Stimulated activated naive CD8-positive, alpha-beta T cell treated with anti-CD3 and anti-CD28 coated beads, Interleukin-15, amount 100 ng/mL, for 72 hours (primary cell): ENCODE data around the gene DTD1.
A peak's percentile ranks its signal among the peaks of the same experiment; 100 is the strongest.

Source experiments
- ATAC-seq: fragments of 150-1000 bp; cut with Tn5 transposase; 2 replicates; pipeline ENCODE4 v1.10.0; 2021; ENCODE audit warnings: mild to moderate bottlenecking, moderate library complexity
- DNase-seq, 2 donors: peaks; one replicate each; pipeline ENCODE4 v3.0.0; 2021 to 2022
- H3K27ac Mint-ChIP-seq, 2 donors: one replicate each; pipeline ENCODE4 v1.8.0; 2022; ENCODE audit warnings: mild to moderate bottlenecking in 2 of 2, mixed read lengths in 2 of 2, moderate library complexity in 2 of 2
- H3K27me3 Mint-ChIP-seq: one replicate; pipeline ENCODE4 v1.8.0; 2022; ENCODE audit warnings: mixed read lengths
- H3K4me1 Mint-ChIP-seq: one replicate; pipeline ENCODE4 v1.8.0; 2022; ENCODE audit warnings: mild to moderate bottlenecking, mixed read lengths
- H3K4me3 Mint-ChIP-seq, 2 donors: one replicate each; pipeline ENCODE4 v1.8.0; 2022; ENCODE audit warnings: mild to moderate bottlenecking in 2 of 2, mixed read lengths in 2 of 2, moderate library complexity in 1 of 2
- H3K9me3 Mint-ChIP-seq, 2 donors: one replicate each; pipeline ENCODE4 v1.8.0; 2022; ENCODE audit warnings: mixed read lengths in 2 of 2

DTD1 gene

DNA sequence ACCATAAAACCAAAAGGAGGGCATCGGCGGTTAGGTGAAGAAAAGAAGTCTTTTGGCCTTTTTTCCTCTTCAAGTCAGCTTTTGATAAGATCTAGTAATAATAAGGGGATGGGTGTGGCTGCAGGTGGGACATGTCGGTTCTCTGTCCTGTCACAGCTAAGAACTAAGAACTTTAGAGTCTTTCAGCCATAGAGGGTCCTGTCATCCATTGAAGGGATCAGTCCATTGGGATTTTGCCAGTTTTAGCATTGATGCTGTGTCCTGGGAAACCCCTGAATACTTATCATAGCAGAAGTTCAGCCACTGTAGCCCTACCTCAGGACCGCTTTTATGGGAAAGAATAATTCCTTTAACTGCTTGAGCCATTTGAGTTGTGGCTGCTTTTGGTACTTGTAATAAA is 207.5 kb downstream of the DTD1 start:
- H3K27me3 Mint-ChIP-seq: peaks cover 8% of the 10 kb centered on the region
- peaks cover 6 to 20% of the 10 kb centered on the region in 2 donors for H3K9me3 Mint-ChIP-seq
- peaks cover 15% of the 10 kb centered on the region for H3K4me1 Mint-ChIP-seq
- no peak overlapping the region for H3K4me3 Mint-ChIP-seq
- DNase-seq: no peak
- no peak for ATAC-seq
- no peak overlapping the region for H3K27ac Mint-ChIP-seq

DNA sequence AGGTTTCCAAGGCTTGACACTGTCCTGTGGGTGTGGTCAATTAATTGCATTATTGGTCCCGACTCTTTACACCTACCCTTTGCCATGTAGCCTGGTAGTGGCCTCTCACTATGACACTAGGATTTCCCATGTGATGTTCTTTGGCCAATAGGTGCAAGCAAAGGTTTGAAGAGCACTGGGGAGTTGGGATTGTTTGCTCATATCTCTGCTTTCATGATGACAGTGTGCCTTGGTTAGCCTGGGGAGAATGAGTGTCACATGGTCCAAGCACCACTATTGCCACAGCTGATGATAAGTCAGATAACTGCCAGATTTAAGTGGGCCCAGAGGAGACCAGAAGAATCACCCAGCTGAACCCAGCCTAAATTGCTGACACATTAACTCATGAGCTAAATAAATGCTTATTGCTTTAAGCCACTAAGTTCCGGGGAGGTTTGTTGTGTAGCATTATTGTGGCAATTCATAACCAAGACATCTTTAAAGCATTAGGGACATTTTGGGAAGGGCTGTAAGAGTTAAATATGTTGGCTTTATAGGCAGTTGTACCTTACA is 208.5 kb downstream of the DTD1 start:
- Mint-ChIP-seq H3K27ac (no peak overlapping the region), H3K27me3 (no peaks in the 10 kb centered on the region), H3K9me3 (peaks cover 6 to 20% of the 10 kb centered on the region in 2 donors), H3K4me3 (no peak overlapping the region), H3K4me1 (peaks cover 15% of the 10 kb centered on the region)
- DNase-seq (peak in 1 of 2 donors; percentile 31), ATAC-seq (peak; percentile 50)

DNA sequence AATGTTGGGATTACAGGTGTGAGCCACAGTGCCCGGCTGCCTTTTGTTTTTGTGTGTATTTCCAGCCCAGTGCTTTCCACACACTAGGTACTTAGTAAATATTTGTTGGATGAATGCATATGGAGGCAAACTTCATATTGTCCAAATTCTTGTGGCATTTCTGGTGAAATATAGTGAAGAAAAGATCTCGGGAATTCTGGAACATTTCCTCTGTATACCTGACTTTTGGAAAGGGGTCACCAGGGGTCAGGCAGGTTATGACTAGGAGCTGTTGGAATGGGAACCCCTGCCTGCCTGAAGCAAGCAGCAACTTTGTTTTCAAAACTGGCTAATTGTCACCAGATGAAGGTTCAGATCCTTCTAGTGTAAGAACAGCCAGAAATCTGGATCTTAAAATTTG is 213.7 kb downstream of the DTD1 start:
- ATAC-seq (no peak), DNase-seq (no peak)
- H3K9me3 Mint-ChIP-seq: peaks cover 1 to 11% of the 10 kb centered on the region in 2 donors
- no peak overlapping the region for H3K4me3 Mint-ChIP-seq
- no peaks in the 10 kb centered on the region for H3K27me3 Mint-ChIP-seq
- H3K27ac Mint-ChIP-seq: no peak overlapping the region
- H3K4me1 Mint-ChIP-seq: peaks cover 19% of the 10 kb centered on the region

DNA sequence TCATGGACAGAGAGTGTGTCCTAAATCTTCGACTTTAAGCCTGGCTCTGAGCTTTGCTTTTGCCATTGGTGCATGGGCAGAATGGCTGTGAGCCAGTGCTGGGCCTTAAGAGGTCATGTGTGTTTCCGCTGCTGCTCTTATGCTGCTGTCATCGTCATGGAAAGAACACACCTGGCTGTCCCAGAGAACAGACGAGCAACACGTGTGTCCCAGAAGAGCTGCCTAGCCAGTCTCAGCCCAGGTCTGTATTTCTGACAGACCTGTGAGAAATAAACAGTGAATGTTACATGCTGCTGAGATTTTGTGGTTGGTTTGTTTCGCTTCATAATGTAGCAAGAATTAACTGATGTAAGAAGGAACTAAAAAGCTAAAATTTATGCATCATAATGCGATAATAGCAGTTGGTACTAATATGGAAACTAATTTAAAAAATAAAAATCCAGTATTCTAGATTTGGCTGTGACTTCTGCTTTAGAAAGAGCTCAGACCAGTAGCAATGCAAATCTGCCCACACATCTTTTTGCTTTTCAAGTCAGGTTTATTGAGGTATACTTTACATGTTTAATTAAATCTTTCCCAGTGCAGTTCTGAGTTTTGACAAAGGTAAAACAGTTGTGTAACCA is 214.3 kb downstream of the DTD1 start:
- H3K4me3 Mint-ChIP-seq: no peak overlapping the region
- DNase-seq: no peak
- no peak for ATAC-seq
- peaks cover 0 to 11% of the 10 kb centered on the region in 2 donors for H3K9me3 Mint-ChIP-seq
- peaks cover 23% of the 10 kb centered on the region for H3K4me1 Mint-ChIP-seq
- H3K27ac Mint-ChIP-seq: no peak overlapping the region
- H3K27me3 Mint-ChIP-seq: no peaks in the 10 kb centered on the region

DNA sequence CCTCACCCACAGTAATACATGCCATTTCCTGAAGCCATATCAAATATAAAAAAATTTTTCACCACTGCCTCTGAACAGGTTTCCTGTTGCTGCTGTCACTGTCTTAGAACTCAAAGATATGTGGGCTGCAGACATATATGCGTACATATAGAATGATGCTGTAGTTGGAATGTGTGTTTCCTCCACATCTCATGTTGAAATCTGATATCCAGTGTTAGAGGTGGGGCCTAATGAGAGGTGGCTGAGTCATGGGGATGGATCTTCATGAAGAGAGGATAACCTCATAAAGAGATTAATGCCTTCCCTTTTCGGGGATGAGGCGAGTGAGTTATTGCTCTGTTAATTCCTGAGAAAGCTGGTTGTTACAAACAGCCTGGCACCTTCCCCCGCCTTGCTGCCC is 218.0 kb downstream of the DTD1 start:
- Mint-ChIP-seq H3K4me3 (no peak overlapping the region), H3K9me3 (peaks cover 0 to 5% of the 10 kb centered on the region in 2 donors), H3K27ac (peak overlapping the region; percentile 61 to 65), H3K4me1 (peaks cover 23% of the 10 kb centered on the region), H3K27me3 (no peaks in the 10 kb centered on the region)
- peak; percentile 33 for ATAC-seq
- DNase-seq: no peak

DNA sequence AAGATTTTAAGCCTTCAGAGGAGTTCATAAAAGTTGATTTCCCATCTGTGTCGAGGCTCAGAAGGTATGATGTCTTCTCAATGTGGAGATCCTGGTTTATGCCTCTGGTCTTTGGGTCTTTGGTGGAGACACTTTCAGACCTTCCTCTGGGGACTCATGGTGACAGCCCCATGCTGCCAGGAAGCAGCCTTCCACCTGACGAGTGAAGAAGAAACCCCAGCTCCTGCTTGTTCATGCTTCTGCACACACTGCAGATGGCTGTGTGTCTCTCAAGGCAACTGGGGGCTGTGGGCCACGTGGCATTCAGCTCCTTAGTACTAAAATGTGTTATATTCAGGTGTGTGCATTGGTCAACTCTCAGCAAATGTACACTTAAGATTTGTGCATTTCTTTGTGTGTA is 220.9 kb downstream of the DTD1 start:
- Mint-ChIP-seq H3K27me3 (no peaks in the 10 kb centered on the region), H3K9me3 (peaks cover 0 to 5% of the 10 kb centered on the region in 2 donors), H3K4me1 (peaks cover 23% of the 10 kb centered on the region), H3K4me3 (no peak overlapping the region), H3K27ac (no peak overlapping the region)
- ATAC-seq (no peak), DNase-seq (no peak)

DNA sequence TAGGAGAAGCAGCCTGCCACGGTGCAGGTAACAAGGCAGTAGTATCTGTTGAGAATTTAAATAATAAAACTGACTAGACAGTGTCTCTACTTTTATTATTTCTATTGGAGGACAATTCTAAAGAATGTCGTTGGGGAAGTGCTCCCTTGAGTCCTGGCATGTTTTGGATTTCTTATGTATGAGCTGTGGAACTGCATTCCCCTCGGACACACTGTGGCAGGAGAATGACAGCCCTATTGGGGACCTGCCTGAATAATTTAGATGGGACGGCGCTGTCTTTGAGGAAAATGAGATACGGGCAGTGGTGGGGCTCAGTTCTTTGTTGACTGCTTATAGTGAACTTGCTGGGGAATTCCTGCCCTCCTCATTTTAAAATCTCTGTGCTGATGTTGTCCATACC is 223.3 kb downstream of the DTD1 start:
- H3K4me3 Mint-ChIP-seq: no peak overlapping the region
- no peaks in the 10 kb centered on the region for H3K27me3 Mint-ChIP-seq
- H3K4me1 Mint-ChIP-seq: peaks cover 7% of the 10 kb centered on the region
- no peak for ATAC-seq
- H3K9me3 Mint-ChIP-seq: peaks cover 0 to 5% of the 10 kb centered on the region in 2 donors
- no peak overlapping the region for H3K27ac Mint-ChIP-seq
- DNase-seq: no peak

DNA sequence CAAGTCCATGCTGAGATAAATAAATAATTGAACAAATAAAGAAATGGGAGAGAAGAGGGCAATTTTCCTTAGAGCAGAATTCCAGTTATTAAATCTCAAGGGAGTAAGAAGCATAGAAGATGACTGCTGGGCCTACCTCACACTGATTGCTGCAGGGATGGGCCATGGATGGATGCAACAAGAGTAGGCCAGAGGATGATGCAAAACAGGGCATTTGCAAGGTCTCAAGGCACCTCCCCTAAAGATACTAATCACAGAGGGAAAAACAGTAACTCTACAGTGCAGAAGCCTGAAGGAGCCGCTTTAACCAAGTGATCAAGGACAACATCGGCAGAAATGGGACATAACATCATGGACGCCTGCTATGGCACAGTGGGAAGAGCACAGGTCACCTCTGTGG is 224.1 kb downstream of the DTD1 start:
- Mint-ChIP-seq H3K9me3 (no peaks in the 10 kb centered on the region), H3K4me1 (peaks cover under 1% of the 10 kb centered on the region), H3K27me3 (no peaks in the 10 kb centered on the region), H3K27ac (no peak overlapping the region), H3K4me3 (no peak overlapping the region)
- DNase-seq (no peak), ATAC-seq (no peak)

DNA sequence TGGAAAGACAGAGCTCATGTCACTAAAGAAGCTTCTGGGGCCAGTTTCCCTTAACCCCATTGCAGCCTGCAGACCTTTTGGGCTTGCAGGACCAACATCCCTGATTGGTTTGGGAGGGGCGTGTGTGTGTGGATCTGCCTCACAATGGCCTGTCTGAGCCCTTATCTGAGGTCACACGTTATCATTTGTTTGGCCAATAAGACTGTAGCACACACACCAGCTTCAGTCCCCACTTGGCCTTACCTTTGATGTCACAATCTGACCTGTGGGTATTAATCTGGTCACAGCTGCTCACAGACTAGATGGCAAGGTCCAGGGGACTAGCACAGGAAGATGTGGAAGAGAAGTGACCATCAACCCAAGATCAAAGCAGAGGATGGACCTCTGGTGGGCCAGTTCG is 225.6 kb downstream of the DTD1 start, which contains the start of gene SCP2D1:
SCP2D1 (plus strand) TSS at position 301 of the 400 bp plus-strand sequence; CDS start at position 334, 33 bp downstream.
- Mint-ChIP-seq H3K4me1 (no peaks in the 10 kb centered on the region), H3K27ac (no peak within 1 kb of the TSS), H3K27me3 (no peaks in the 10 kb centered on the region), H3K9me3 (no peaks in the 10 kb centered on the region), H3K4me3 (no peak within 1 kb of the TSS)
- no peak for DNase-seq
- no peak for ATAC-seq

DNA sequence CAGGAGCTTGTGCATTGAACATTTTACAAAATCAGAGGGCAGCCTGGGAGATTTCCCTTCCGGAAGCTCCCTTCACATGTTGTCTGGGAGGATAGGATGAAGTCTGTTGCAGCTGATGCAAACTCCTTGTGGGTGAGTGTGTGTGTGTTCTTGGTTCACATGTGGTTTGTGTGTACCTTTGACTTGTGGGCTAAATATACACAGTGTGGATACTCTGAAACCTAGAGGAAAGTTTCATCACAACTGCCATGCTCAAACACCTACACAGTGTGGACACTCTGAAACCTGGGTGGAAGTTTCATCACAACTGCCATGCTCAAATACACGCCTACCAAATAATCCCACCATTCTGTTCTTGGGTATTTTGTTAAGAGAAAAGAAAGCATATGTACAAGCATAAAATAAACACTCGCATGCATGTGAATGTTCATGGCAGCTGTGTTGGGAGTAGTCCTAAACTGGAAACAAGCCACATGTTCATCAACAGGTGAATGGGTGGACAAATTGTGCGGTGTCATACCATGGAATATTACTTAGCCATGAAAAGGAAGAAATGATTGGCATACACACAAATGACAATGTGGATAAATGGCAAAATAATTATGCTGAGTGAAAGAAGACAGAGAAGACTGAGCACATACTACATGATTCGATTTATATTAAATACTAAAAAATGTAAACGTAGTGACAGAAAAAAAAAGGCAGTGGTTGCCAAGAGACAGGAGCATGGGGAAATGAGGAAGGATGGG is 227.5 kb downstream of the DTD1 start:
- no peaks in the 10 kb centered on the region for H3K9me3 Mint-ChIP-seq
- H3K4me3 Mint-ChIP-seq: no peak overlapping the region
- H3K4me1 Mint-ChIP-seq: no peaks in the 10 kb centered on the region
- no peaks in the 10 kb centered on the region for H3K27me3 Mint-ChIP-seq
- ATAC-seq: peak; percentile 62
- DNase-seq: no peak
- no peak overlapping the region for H3K27ac Mint-ChIP-seq
